Common myeloid progenitor, CD34-positive (primary cell): ENCODE results near the gene SLC17A9.

ENCODE experiments used
- CTCF ChIA-PET: fragments of 350-600 bp; sonication (Branson Sonifier 250); formaldehyde crosslinking; loops from one replicate; lab custom pipeline; 2021; ENCODE audit warnings: antibody characterized with exemption; lab: Charles Lee
- POLR2A ChIA-PET: fragments of 350-600 bp; sonication (Branson Sonifier 250); formaldehyde crosslinking; loops from one replicate; lab custom pipeline; 2021; ENCODE audit warnings: antibody characterized with exemption; lab: Charles Lee
- DNase-seq, 3 donors: peaks; one replicate each; pipeline versions ENCODE4 v3.0.0 to v3.0.0-alpha.2; 2013
- H3K27ac ChIP-seq, 2 experiments: 1 replicate in 1 of 2; 2 replicates in 1 of 2; pipeline ENCODE4 v1.7.0; 2013; ENCODE audit warnings: inconsistent platforms in 2 of 2, low read length in 2 of 2, mild to moderate bottlenecking in 2 of 2, low read depth in 1 of 2, moderate library complexity in 1 of 2; ENCODE audit not compliant: severe bottlenecking in 2 of 2, insufficient read depth in 1 of 2, poor library complexity in 1 of 2
- H3K27me3 ChIP-seq, 5 experiments: replicated peaks in 2 of 5; 1 replicate in 3 of 5; 2 replicates in 2 of 5; pipeline versions ENCODE4 v1.6.1 to v1.7.0; 2013; ENCODE audit warnings: low read length in 4 of 5, mild to moderate bottlenecking in 2 of 5, moderate library complexity in 2 of 5, inconsistent platforms in 1 of 5; ENCODE audit not compliant: insufficient read depth in 5 of 5, control insufficient read depth in 4 of 5
- H3K36me3 ChIP-seq, 4 experiments: 1 replicate in 2 of 4; 2 replicates in 2 of 4; pipeline versions ENCODE4 v1.6.1 to v1.7.0; 2013; ENCODE audit warnings: low read length in 3 of 4, control low read depth in 1 of 4, mild to moderate bottlenecking in 1 of 4; ENCODE audit not compliant: control insufficient read depth in 4 of 4, insufficient read depth in 4 of 4
- H3K4me1 ChIP-seq, 4 experiments: 1 replicate in 3 of 4; 2 replicates in 1 of 4; pipeline versions ENCODE4 v1.6.1 to v1.7.1; 2013; ENCODE audit warnings: low read length in 3 of 4, mild to moderate bottlenecking in 3 of 4, control low read depth in 1 of 4, inconsistent platforms in 1 of 4, moderate library complexity in 1 of 4; ENCODE audit not compliant: control insufficient read depth in 4 of 4, insufficient read depth in 4 of 4; ENCODE audit errors: control extremely low read depth in 1 of 4
- H3K4me3 ChIP-seq, 7 experiments: 1 replicate in 4 of 7; 2 replicates in 3 of 7; pipeline versions ENCODE4 v1.5.1 to v1.7.0; 2013; ENCODE audit warnings: mild to moderate bottlenecking in 7 of 7, low read length in 6 of 7, moderate library complexity in 6 of 7, inconsistent platforms in 2 of 7, low read depth in 2 of 7, control low read depth in 1 of 7; ENCODE audit not compliant: insufficient read depth in 4 of 7, control insufficient read depth in 1 of 7; ENCODE audit errors: extremely low read depth in 1 of 7
- H3K9me3 ChIP-seq, 5 experiments: 1 replicate in 4 of 5; 2 replicates in 1 of 5; pipeline versions ENCODE4 v1.6.1 to v1.7.1; 2013; ENCODE audit warnings: low read length in 4 of 5, mild to moderate bottlenecking in 2 of 5, inconsistent platforms in 1 of 5, low read depth in 1 of 5, moderate library complexity in 1 of 5; ENCODE audit not compliant: control insufficient read depth in 4 of 5, insufficient read depth in 2 of 5; ENCODE audit errors: control extremely low read depth in 1 of 5
- WGBS: methylation state at CpG from one replicate; pipeline ENCODE4 v1.1.5; 2013; ENCODE audit not compliant: insufficient coverage; 5-methylcytosine and 5-hydroxymethylcytosine counted together

SLC17A9 gene

GRCh38 chr20:62989201-62989601 is 36.7 kb downstream of the SLC17A9 start:
- Histone ChIP-seq H3K27me3 (peaks cover 0 to 9% (median 0%) of the 10 kb centered on the region in 5 experiments), H3K27ac (no peak overlapping the region), H3K9me3 (no peaks in the 10 kb centered on the region), H3K4me1 (peaks cover 0 to 11% (median 7%) of the 10 kb centered on the region in 4 experiments), H3K36me3 (no peaks in the 10 kb centered on the region), H3K4me3 (peak overlapping the region in 4 of 7 experiments; percentile 32 to 80 (median 62))
- POLR2A ChIA-PET, result no interaction called here
- peak in 2 of 3 donors; percentile 66 to 71 for DNase-seq
- WGBS, result 18% methylated on average over 3 of the region's 11 CpGs
- CTCF ChIA-PET, result no interaction called here

- H3K9me3 ChIP-seq, result no peaks in the 10 kb centered on the region
- H3K27ac ChIP-seq, result no peak overlapping the region
- no peak for DNase-seq
- H3K27me3 ChIP-seq, result peaks cover 0 to 16% (median 0%) of the 10 kb centered on the region in 5 experiments
- no peaks in the 10 kb centered on the region for H3K36me3 ChIP-seq
- H3K4me1 ChIP-seq, result peaks cover 0 to 11% (median 7%) of the 10 kb centered on the region in 4 experiments
- no peak overlapping the region for H3K4me3 ChIP-seq
- CTCF ChIA-PET, result interaction anchor here (0.9 to 2.7 kb wide), 3 partner anchors 9 to 18 kb away, joined by 3 to 9 read pairs (median 4); no protein-coding TSS in a partner anchor
- POLR2A ChIA-PET, result no interaction called here
- 92% methylated on average over 19 of the region's 22 CpGs for WGBS
Measured at GRCh38 chr20:62990306-62990825, 37.9 kb downstream of the SLC17A9 start.

GRCh38 chr20:62991196-62991807 is 38.8 kb downstream of the SLC17A9 start:
- CTCF ChIA-PET, result interaction anchor here (0.9 to 2.7 kb wide), 5 partner anchors 8 to 18 kb away, joined by 3 to 12 read pairs (median 4); no protein-coding TSS in a partner anchor
- Histone ChIP-seq H3K27me3 (peaks cover 0 to 15% (median 0%) of the 10 kb centered on the region in 5 experiments), H3K9me3 (no peaks in the 10 kb centered on the region), H3K27ac (no peak overlapping the region), H3K4me3 (no peak overlapping the region), H3K4me1 (peaks cover 0 to 11% (median 7%) of the 10 kb centered on the region in 4 experiments), H3K36me3 (no peaks in the 10 kb centered on the region)
- POLR2A ChIA-PET, result no interaction called here
- no peak for DNase-seq
- 87% methylated on average over 12 of the region's 13 CpGs for WGBS

- Histone ChIP-seq H3K36me3 (no peaks in the 10 kb centered on the region), H3K4me3 (no peak overlapping the region), H3K4me1 (peaks cover 0 to 11% (median 7%) of the 10 kb centered on the region in 4 experiments), H3K27me3 (peaks cover 0 to 15% (median 0%) of the 10 kb centered on the region in 5 experiments), H3K9me3 (no peaks in the 10 kb centered on the region), H3K27ac (no peak overlapping the region)
- no peak for DNase-seq
- CTCF ChIA-PET, result interaction anchor here (1.0 to 2.7 kb wide), 4 partner anchors 8 to 19 kb away, joined by 3 to 12 read pairs (median 6); no protein-coding TSS in a partner anchor
- WGBS, result 68% methylated on average over 5 of the region's 6 CpGs
- POLR2A ChIA-PET, result no interaction called here
Measured at GRCh38 chr20:62991863-62992262, 39.4 kb downstream of the SLC17A9 start.

- Histone ChIP-seq H3K27me3 (peaks cover 0 to 19% (median 0%) of the 10 kb centered on the region in 5 experiments), H3K4me1 (peaks cover 0 to 15% (median 11%) of the 10 kb centered on the region in 4 experiments), H3K4me3 (no peak overlapping the region), H3K9me3 (no peaks in the 10 kb centered on the region), H3K36me3 (no peaks in the 10 kb centered on the region), H3K27ac (no peak overlapping the region)
- no peak for DNase-seq
- ChIA-PET POLR2A (no interaction called here), CTCF (interaction anchor here (1.5 to 2.0 kb wide), 3 partner anchors 10 to 21 kb away, joined by 6 to 7 read pairs (median 6); no protein-coding TSS in a partner anchor)
- 99% methylated on average over 20 of the region's 23 CpGs for WGBS
Measured at GRCh38 chr20:62993856-62994494, 41.5 kb downstream of the SLC17A9 start.

GRCh38 chr20:62994869-62995281 is 42.4 kb downstream of the SLC17A9 start:
- peaks cover 0 to 21% (median 3%) of the 10 kb centered on the region in 5 experiments for H3K27me3 ChIP-seq
- H3K9me3 ChIP-seq, result no peaks in the 10 kb centered on the region
- no peak overlapping the region for H3K27ac ChIP-seq
- H3K4me3 ChIP-seq, result no peak overlapping the region
- DNase-seq, result no peak
- peaks cover 0 to 18% (median 11%) of the 10 kb centered on the region in 4 experiments for H3K4me1 ChIP-seq
- 96% methylated on average over 19 of the region's 19 CpGs for WGBS
- no peaks in the 10 kb centered on the region for H3K36me3 ChIP-seq
- ChIA-PET CTCF (interaction anchor here (1.5 to 2.0 kb wide), 3 partner anchors 11 to 22 kb away, joined by 6 to 7 read pairs (median 6); no protein-coding TSS in a partner anchor), POLR2A (no interaction called here)
